Measurements from ENCODE around the gene NAGS.
"Not testable (repeated sequence)": the region's sequence is repeated elsewhere in the genome, so short reads cannot be mapped to it uniquely, and the experiment has no call there.

NAGS gene

GRCh38 chr17:44022246-44022645 is 17.8 kb downstream of the NAGS start:
- no peak for DNase-seq (ENCODE audit: extremely low read depth, low read depth)
- TF ChIP-seq CTCF (IDR thresholded peaks at IDR 0.05; ENCODE audit: low read depth, low read length), result no peak

GRCh38 chr17:44023545-44024270 is 19.3 kb downstream of the NAGS start:
- DNase-seq (ENCODE audit: extremely low read depth, low read depth), result no peak
- TF ChIP-seq CTCF (IDR thresholded peaks at IDR 0.05; ENCODE audit: low read depth, low read length), result no peak

- TF ChIP-seq CTCF (IDR thresholded peaks at IDR 0.05; ENCODE audit: low read depth, low read length), result no peak
- no peak for DNase-seq (ENCODE audit: extremely low read depth, low read depth)
Measured at GRCh38 chr17:44024271-44024663, 19.8 kb downstream of the NAGS start.

GRCh38 chr17:44024853-44025252 is 20.4 kb downstream of the NAGS start:
- DNase-seq (ENCODE audit: extremely low read depth, low read depth), result no peak
- TF ChIP-seq CTCF (IDR thresholded peaks at IDR 0.05; ENCODE audit: low read depth, low read length), result no peak

GRCh38 chr17:44029736-44030135 is 25.3 kb downstream of the NAGS start:
- no peak for DNase-seq (ENCODE audit: extremely low read depth, low read depth)
- TF ChIP-seq CTCF (IDR thresholded peaks at IDR 0.05; ENCODE audit: low read depth, low read length), result no peak

GRCh38 chr17:44030482-44030881 is 26.1 kb downstream of the NAGS start:
- no peak for TF ChIP-seq CTCF (IDR thresholded peaks at IDR 0.05; ENCODE audit: low read depth, low read length)
- no peak for DNase-seq (ENCODE audit: extremely low read depth, low read depth)

GRCh38 chr17:44033861-44034408 is 29.5 kb downstream of the NAGS start:
- no peak for DNase-seq (ENCODE audit: extremely low read depth, low read depth)
- no peak for TF ChIP-seq CTCF (IDR thresholded peaks at IDR 0.05; ENCODE audit: low read depth, low read length)

GRCh38 chr17:44034688-44035087 is 30.3 kb downstream of the NAGS start:
- DNase-seq (ENCODE audit: extremely low read depth, low read depth), result not testable (repeated sequence)
